Fibroblast of peridontal ligament (primary cell): Measurements from ENCODE around the gene L3MBTL3.

Experiments used
- DNase-seq: peaks from one replicate; pipeline ENCODE4 v3.0.0-alpha.2; 2010; ENCODE audit errors: extremely low read depth

Gene L3MBTL3

DNA sequence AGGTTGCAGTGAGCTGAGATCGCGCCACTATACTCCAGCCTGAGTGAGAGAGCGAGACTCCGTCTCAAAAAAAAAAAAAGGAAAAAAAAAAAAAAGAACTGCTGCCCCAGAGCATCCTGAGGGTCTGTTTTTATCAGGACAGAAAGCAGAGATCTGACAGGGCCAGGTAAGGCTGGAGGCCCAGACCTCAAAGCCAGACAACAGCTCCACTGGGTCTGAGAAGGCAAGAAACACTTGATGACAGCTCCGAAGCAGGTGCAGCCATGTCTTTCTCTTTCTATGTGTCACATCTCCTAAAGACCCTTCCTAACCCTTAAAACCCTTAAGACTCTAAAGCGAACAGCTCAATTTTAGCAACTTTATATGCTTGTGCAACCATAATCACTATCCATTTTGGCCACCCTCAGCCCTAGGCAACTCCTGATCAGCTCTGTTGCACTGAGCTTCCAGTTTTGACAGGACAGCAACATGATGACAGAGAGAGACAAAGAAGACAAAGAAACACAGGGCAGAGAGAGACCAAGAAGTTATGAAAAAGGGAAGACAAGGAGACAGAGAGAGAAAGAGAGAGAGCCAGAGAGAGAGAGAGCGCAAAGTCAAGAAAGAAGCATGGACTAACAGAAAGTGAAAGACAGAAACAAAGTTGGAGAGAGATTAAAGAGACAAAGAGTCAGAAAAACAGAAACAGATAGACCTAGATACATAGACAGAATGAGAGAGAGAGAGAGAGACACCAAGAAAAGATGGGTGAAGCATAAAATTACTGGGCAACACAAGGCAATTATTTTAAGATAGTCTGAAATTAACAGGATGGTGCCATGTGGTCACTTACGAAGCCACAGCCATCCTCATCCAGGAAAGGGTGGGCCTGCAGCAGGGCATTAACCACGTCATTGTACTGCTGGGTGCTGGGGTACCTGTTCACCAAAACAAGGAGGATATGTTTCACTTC lies 165.2 kb downstream of the L3MBTL3 start:
- DNase-seq = no peak

DNA sequence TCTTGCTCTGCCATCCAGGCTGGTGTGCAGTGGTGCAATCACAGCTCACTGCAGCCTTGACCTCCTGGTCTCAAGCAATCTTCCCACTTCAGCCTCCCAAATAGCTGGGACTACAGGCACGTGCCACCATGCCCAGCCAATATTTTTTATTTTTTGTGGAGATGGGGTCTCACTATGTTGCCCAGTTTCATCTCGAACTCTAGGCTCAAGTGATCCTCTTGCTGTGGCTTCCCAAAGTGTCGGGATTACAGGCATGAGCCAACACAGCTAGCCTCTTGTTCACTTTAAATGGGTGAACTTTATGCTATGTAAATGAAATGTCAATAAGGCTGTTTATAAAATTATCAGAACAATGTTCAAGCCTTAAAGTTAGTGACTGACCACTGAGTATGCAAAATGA lies 167.3 kb downstream of the L3MBTL3 start:
- DNase-seq = no peak

DNA sequence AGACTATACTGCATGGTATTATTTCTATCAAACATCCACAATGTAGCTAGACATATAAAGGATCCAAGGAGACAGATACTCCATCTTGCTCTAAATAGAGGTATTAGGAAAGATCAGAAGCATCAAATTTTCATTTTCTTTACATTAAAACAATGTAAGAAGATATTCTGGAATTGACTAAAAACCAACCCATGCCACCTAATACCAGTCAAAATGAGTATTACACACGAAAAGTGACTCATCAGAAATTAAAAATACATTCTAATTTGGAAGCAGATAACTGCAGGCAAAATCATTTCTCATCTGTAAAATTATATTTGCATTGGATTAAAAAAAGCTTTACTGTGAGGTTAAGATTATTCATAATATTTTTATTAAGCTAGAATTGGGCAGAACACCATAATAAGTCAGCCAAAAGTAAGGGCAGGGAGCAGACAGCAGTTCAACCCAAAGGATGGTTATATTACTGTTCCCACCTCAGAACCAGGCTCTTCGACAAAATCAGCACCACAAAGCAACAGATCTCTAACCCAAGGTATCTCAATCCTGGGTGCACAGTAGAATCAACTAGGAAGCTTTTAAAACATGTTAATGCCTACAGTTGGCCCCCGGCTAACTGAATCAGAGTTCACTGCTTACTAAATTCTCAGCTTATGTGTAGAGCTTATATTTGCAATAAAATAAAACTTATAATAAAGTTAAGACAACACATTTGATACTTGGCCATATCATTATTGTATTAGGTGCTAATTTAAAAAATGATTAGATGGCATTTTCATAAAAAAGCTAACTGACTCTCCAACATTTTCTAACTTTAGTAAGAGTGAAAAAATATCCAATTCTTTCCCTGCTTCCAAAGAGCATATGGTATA lies 169.2 kb downstream of the L3MBTL3 start:
- no peak for DNase-seq

DNA sequence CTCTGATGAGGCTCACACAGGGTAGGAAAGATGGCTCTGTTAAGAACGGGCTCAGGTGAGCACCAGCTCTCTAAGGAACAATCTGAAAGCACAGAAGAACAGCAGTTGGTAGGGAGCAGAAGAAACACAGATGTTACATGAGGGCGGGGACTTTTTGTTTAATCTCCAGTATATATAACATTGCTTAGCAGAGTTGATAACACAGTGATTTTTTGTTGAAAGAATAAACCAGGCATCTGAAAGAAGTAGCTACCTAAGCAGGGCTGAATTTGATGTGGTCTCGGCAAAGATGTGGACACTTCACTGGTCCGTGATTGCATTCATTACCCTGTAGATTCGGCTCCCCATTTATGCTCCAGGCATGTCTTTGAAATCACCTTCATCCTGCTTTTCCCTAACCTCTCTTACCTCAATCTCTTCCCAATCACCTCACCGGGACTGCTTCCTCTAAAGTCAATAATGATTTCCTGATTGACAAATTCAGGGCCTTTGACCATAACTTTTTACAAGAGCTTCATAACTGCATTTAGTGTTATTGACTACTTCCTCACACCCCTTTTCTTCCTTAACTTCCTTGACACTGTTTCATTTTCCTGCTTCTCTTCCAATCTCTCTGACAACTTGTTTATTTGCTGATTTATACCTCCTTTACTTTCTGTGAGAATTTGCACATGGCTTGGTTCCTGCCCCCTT lies 170.0 kb downstream of the L3MBTL3 start:
- no peak for DNase-seq

DNA sequence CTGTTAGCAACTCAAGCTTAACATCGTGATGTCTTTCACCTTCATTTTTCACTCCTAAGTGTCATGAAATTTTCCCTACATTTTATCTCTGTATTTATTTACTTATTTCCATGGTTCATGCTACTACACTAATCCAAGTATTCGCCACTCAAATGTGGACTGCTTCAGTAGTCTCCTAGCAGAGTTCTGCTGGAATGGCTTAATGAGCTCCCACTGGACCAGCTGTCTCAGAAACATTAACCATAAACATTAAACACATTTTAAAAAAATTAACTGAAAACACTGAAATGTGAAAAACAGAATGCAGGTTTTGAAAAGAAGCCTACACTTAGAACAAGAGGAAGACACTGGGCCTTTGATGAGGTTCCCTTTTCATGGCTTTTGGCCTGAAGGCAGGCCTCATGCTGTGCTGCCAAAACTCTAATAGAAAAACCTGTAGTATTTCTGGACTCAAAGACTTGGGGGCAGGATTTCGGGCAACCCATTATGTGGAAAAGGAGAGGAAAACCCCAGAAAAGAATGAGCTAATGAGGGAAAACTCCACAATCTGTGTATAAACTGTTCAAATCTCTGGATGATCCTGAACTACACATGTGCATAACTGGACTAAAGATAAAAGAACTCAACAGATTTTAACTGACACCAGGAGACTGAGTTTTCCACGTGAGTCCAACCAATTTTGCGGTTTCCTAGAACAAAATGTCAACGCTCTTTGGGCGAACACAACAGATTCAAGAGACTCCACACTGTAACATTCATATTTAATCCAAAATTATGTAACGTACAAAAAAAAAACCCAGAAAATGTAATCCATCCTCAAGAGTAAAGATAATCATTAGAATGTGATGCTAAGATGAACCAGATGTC lies 171.4 kb downstream of the L3MBTL3 start:
- DNase-seq = no peak
